Trophoblast cell (in vitro differentiated cells and primary cell): Measurements from ENCODE around the gene BBS4.
"Not testable (repeated sequence)": the region's sequence is repeated elsewhere in the genome, so short reads cannot be mapped to it uniquely, and the experiment has no call there.

Source experiments
- DNase-seq, 2 donors: peaks; one replicate each; pipeline ENCODE4 v3.0.0-alpha.2; 2016
- H2AFZ ChIP-seq: 2 replicates; pipeline ENCODE4 v1.6.1; 2013; ENCODE audit warnings: low read length, moderate library complexity, mild to moderate bottlenecking; ENCODE audit not compliant: insufficient read depth, poor library complexity
- H2AK5ac ChIP-seq: 2 replicates; pipeline ENCODE4 v1.6.1; 2013; ENCODE audit warnings: mild to moderate bottlenecking, low read length
- H2BK120ac ChIP-seq: 2 replicates; pipeline ENCODE4 v1.6.1; 2013; ENCODE audit warnings: low read length, mild to moderate bottlenecking, moderate library complexity; ENCODE audit not compliant: insufficient read depth, poor library complexity
- H2BK12ac ChIP-seq: 2 replicates; pipeline ENCODE4 v1.6.1; 2013; ENCODE audit warnings: mild to moderate bottlenecking, low read length, moderate library complexity
- H2BK5ac ChIP-seq: 2 replicates; pipeline ENCODE4 v1.6.1; 2013; ENCODE audit warnings: low read length, low read depth, moderate library complexity, mild to moderate bottlenecking; ENCODE audit not compliant: poor library complexity
- H3K14ac ChIP-seq: 2 replicates; pipeline ENCODE4 v1.6.1; 2013; ENCODE audit warnings: mild to moderate bottlenecking, low read length
- H3K18ac ChIP-seq: 2 replicates; pipeline ENCODE4 v1.6.1; 2013; ENCODE audit warnings: mild to moderate bottlenecking, low read length
- H3K23ac ChIP-seq: 2 replicates; pipeline ENCODE4 v1.6.1; 2013; ENCODE audit warnings: low read length
- H3K27ac ChIP-seq: 2 replicates; pipeline ENCODE4 v1.5.1; 2013; ENCODE audit warnings: low read depth, mild to moderate bottlenecking, inconsistent platforms, low read length, moderate library complexity
- H3K27me3 ChIP-seq: 2 replicates; pipeline ENCODE4 v1.6.1; 2013; ENCODE audit warnings: inconsistent platforms, mild to moderate bottlenecking, low read length, moderate library complexity; ENCODE audit not compliant: insufficient read depth
- H3K36me3 ChIP-seq, 2 experiments: 1 replicate in 1 of 2; 2 replicates in 1 of 2; pipeline ENCODE4 v1.6.1; 2013; ENCODE audit warnings: low read length in 2 of 2, mild to moderate bottlenecking in 2 of 2, moderate library complexity in 1 of 2; ENCODE audit not compliant: insufficient read depth in 2 of 2, control insufficient read depth in 1 of 2
- H3K4ac ChIP-seq: 2 replicates; pipeline ENCODE4 v1.6.1; 2013; ENCODE audit warnings: low read depth, mild to moderate bottlenecking, low read length, moderate library complexity
- H3K4me1 ChIP-seq, 2 experiments: 1 replicate in 1 of 2; 2 replicates in 1 of 2; pipeline ENCODE4 v1.6.1; 2013; ENCODE audit warnings: low read length in 2 of 2, mild to moderate bottlenecking in 2 of 2, moderate library complexity in 1 of 2; ENCODE audit not compliant: insufficient read depth in 2 of 2, control insufficient read depth in 1 of 2
- H3K4me2 ChIP-seq: 2 replicates; pipeline ENCODE4 v1.6.1; 2013; ENCODE audit warnings: inconsistent platforms, mild to moderate bottlenecking, low read length, moderate library complexity
- H3K4me3 ChIP-seq: 2 replicates; pipeline ENCODE4 v1.5.1; 2013; ENCODE audit warnings: mild to moderate bottlenecking, low read depth, low read length, inconsistent platforms
- H3K79me1 ChIP-seq: one replicate; pipeline ENCODE4 v1.6.1; 2013; ENCODE audit warnings: low read length
- H3K79me2 ChIP-seq: 2 replicates; pipeline ENCODE4 v1.6.1; 2013; ENCODE audit warnings: low read length, mild to moderate bottlenecking; ENCODE audit not compliant: control insufficient read depth, insufficient read depth, poor library complexity
- H3K9ac ChIP-seq: 2 replicates; pipeline ENCODE4 v1.6.1; 2013; ENCODE audit warnings: mild to moderate bottlenecking, low read length
- H3K9me3 ChIP-seq: 2 replicates; pipeline ENCODE4 v1.6.1; 2013; ENCODE audit warnings: low read depth, mild to moderate bottlenecking, control low read depth, inconsistent platforms, low read length; ENCODE audit not compliant: insufficient read depth
- H4K12ac ChIP-seq: 2 replicates; pipeline ENCODE4 v1.6.1; 2013; ENCODE audit warnings: low read depth, mild to moderate bottlenecking, low read length, moderate library complexity
- H4K8ac ChIP-seq: 2 replicates; pipeline ENCODE4 v1.6.1; 2013; ENCODE audit warnings: low read depth, mild to moderate bottlenecking, low read length, moderate library complexity
- H4K91ac ChIP-seq: one replicate; pipeline ENCODE4 v1.6.1; 2013; ENCODE audit warnings: low read depth, mild to moderate bottlenecking, low read length, moderate library complexity
- WGBS: extraction: QIAGEN DNeasy Blood & Tissue Kit; methylation state at CpG from one replicate; pipeline ENCODE4 v1.1.7; 2013; ENCODE audit warnings: missing lambda C conversion rate; ENCODE audit not compliant: insufficient read length, insufficient coverage; ENCODE audit errors: extremely low coverage; 5-methylcytosine and 5-hydroxymethylcytosine counted together

Gene BBS4

DNA sequence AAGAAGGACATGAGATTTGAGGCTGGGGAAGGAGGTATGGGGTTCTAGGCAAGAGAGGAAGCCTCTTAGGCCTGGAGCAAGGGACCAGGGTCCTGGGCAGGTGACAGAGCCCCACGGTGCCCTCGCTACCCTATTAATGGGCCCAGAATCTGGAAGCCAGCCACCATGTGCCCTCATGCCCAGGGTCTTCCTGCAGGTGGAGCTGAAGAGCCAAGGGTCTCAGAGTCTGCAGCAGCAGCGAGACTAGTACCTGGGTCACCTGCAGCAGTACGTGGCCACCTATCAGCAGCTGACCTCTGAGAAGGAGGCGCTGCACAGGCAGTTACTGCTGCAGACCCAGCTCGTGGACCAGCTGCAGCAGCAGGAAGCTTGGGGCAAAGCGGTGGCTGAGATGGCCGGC, 22.1 kb upstream of the BBS4 start:
- not testable (repeated sequence) for H2AK5ac ChIP-seq, H4K91ac ChIP-seq, H2BK5ac ChIP-seq, H2BK12ac ChIP-seq, H3K9ac ChIP-seq, H3K27me3 ChIP-seq, H2BK120ac ChIP-seq, H4K12ac ChIP-seq, H3K14ac ChIP-seq, H3K4ac ChIP-seq, H3K36me3 ChIP-seq, H3K4me3 ChIP-seq, H3K79me1 ChIP-seq, H3K9me3 ChIP-seq, H4K8ac ChIP-seq, DNase-seq, H3K4me2 ChIP-seq, H3K23ac ChIP-seq, H3K4me1 ChIP-seq, H2AFZ ChIP-seq, H3K18ac ChIP-seq, H3K79me2 ChIP-seq, H3K27ac ChIP-seq
- no CpG with 5 or more reads among the region's 8 CpGs for WGBS

DNA sequence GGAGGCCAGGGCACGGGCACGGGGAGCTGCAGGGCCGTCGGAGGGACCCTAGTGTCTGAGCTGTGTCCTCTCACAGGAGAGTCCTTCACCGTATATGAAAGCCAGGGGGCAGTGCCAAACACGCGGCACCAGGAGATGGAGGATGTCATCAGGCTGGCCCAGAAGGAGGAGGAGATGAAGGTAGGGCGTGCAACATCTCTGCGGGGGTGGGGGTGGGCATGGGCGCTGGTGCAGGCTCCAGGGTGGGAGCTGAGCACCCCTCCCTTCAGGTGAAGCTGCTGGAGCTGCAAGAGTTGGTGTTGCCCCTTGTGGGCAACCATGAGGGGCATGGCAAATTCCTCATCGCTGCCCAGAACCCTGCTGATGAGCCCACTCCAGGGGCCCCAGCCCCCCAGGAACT, 20.3 kb upstream of the BBS4 start:
- not testable (repeated sequence) for H3K27me3 ChIP-seq, H4K12ac ChIP-seq, H3K9me3 ChIP-seq, H4K91ac ChIP-seq, H3K4me1 ChIP-seq, H2AFZ ChIP-seq, H3K18ac ChIP-seq, H3K9ac ChIP-seq, H2BK5ac ChIP-seq, H3K79me1 ChIP-seq, H3K79me2 ChIP-seq, H3K23ac ChIP-seq, H3K14ac ChIP-seq, H3K4me3 ChIP-seq, H3K4ac ChIP-seq, H3K27ac ChIP-seq, H2AK5ac ChIP-seq, H2BK120ac ChIP-seq, H3K36me3 ChIP-seq, H2BK12ac ChIP-seq, DNase-seq, H4K8ac ChIP-seq, H3K4me2 ChIP-seq
- no CpG with 5 or more reads among the region's 11 CpGs for WGBS

DNA sequence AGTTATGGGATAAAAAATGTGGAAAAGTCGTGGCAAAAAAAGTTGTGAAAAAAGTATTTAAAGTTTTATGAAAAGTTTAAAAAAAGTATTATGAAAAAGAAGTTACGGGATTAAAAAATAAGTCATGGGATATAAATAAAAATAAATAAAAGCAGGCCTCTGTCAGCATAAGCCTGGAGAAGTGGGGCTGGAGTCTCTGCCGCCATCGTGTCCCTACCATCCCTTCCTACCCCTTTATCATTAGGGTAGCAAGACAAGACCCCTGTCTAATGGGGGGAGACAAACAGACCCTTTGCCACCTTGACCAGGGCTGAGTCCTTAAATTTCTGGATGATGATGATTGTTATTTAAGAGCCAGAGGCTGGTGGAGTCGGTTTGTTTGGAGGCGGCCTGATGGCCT, 16.2 kb upstream of the BBS4 start:
- WGBS = no CpG with 5 or more reads among the region's 6 CpGs

DNA sequence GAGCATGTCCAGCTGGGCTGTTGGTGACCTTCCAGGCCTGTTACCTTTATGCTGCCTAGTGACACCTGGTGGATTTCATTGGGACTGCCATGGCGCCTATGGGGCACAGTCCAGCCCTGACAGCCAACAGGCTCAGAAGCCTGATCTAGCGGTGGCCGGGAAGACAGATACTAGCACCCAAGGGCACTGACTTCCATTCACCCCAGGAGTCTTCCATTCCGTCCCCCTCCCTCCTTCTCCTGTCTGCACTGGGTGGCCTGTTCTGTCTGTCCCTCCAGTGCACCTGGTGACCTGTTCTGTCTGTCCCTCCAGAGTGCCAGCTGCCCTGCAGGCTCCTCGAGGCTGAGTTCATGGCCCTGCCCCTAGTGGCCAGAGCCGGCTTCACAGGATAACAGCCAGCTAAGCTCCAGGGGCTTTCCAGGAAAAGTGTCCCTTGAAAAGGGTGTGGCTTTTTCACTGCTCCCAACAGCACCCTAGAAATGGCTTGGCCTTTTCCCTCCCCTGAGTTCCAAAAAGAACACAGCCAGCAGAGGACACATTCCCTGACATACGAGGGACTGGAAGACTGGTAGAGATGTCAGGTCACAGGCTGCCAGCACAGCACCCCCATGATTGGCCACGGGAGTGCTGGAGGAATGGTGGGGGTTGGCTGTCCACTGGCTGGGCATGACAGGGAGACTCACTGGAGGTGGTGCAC, 15.2 kb upstream of the BBS4 start:
- not testable (repeated sequence) for H3K79me1 ChIP-seq, H3K9me3 ChIP-seq, H4K8ac ChIP-seq, H3K23ac ChIP-seq, H3K27me3 ChIP-seq, H3K4ac ChIP-seq, H3K79me2 ChIP-seq, H4K91ac ChIP-seq, H3K4me1 ChIP-seq, H3K14ac ChIP-seq, H3K4me3 ChIP-seq, H4K12ac ChIP-seq, H3K36me3 ChIP-seq, H3K18ac ChIP-seq, H2BK12ac ChIP-seq, H2BK120ac ChIP-seq, H3K27ac ChIP-seq, H2AK5ac ChIP-seq, H2BK5ac ChIP-seq, H3K9ac ChIP-seq
- Histone ChIP-seq H2AFZ (peak overlapping the region; percentile 50), H3K4me2 (peak overlapping the region; percentile 59)
- WGBS = no CpG with 5 or more reads among the region's 8 CpGs
- DNase-seq = peak; percentile 86 to 90

More for the DNA sequence above, 16.2 kb upstream of the BBS4 start:
- not testable (repeated sequence) for H2AFZ ChIP-seq, H3K23ac ChIP-seq, H3K4me3 ChIP-seq, H4K12ac ChIP-seq, H3K4me2 ChIP-seq, H3K79me1 ChIP-seq, H3K36me3 ChIP-seq, DNase-seq, H3K9ac ChIP-seq, H3K4me1 ChIP-seq, H3K79me2 ChIP-seq, H3K14ac ChIP-seq, H2BK5ac ChIP-seq, H4K8ac ChIP-seq, H3K4ac ChIP-seq, H3K18ac ChIP-seq, H2BK12ac ChIP-seq, H2AK5ac ChIP-seq, H2BK120ac ChIP-seq, H3K27ac ChIP-seq, H3K27me3 ChIP-seq, H3K9me3 ChIP-seq, H4K91ac ChIP-seq
